ENCODE measurements around the gene HDAC4. TPM values are rescaled to one million over a fixed set of nuclear protein-coding genes. Genes with fewer than 3 reads are reported as not detected.

The HDAC4 gene
- total and polyA plus RNA-seq, 9 of the 15 experiments (the other 6 are each of a cell fraction or from before 2014, with no cell fraction given): 0.11 to 20.2 (median 4.0) TPM

GRCh38 chr2:239289545-239289944, 111.3 kb downstream of the HDAC4 start:
- ATAC-seq (no peak), FAIRE-seq (no peak), DNase-seq (ENCODE audit: extremely low read depth in 1 of 4, low spot score in 3 of 4) (no peak)
- peak overlapping the region; percentile 62; the same call in 1 of the 3 replicates for H3K27ac ChIP-seq (ENCODE audit: extremely low read depth, low read depth, low read length)
- no peaks in the 10 kb centered on the region for H3K9me3 ChIP-seq (replicated peaks; ENCODE audit: control insufficient read depth, insufficient read depth, low read depth, low read length)
- no peak overlapping the region for H2AFZ ChIP-seq (ENCODE audit: low read depth, low read length)
- H3K27me3 ChIP-seq (ENCODE audit: control insufficient read depth in 2 of 2, insufficient read depth in 2 of 2, low read length in 2 of 2): no peaks in the 10 kb centered on the region
- H3K4me1 ChIP-seq (replicated peaks in 1 of 2; ENCODE audit: control insufficient read depth in 2 of 2, insufficient read depth in 2 of 2, low read length in 2 of 2): peaks cover 58 to 59% of the 10 kb centered on the region in 2 experiments
- no peaks in the 10 kb centered on the region for H3K36me3 ChIP-seq (ENCODE audit: control insufficient read depth, insufficient read depth, low read length)
- peaks cover 76% of the 10 kb centered on the region for H3K79me2 ChIP-seq (ENCODE audit: control insufficient read depth, insufficient read depth, low read length)
- ChIA-PET POLR2A (interaction anchor here (0.7 to 0.8 kb wide), 2 partner anchors 9 to 15 kb away, joined by 3 read pairs; no protein-coding TSS in a partner anchor), CTCF (ENCODE audit: low intra/inter-chr PET ratio) (no interaction called here)
- intact Hi-C loops (cut with micrococcal nuclease): no loop called here
- H3K4me3 ChIP-seq: no peak overlapping the region
- TF ChIP-seq SIX5 (IDR thresholded peaks at IDR 0.05; ENCODE audit: borderline replicate concordance in 1 of 2, insufficient read depth in 1 of 2, low read depth in 1 of 2, low read length in 2 of 2) (no peak), NR4A1 (CRISPR knock-in tag; IDR thresholded peaks at IDR 0.05) (no peak), NR4A1 (tag; IDR thresholded peaks at IDR 0.05) (no peak), POU5F1 (IDR thresholded peaks at IDR 0.05; ENCODE audit: borderline replicate concordance, low read depth, low read length, partially characterized antibody) (no peak), ERF (CRISPR knock-in tag; IDR thresholded peaks at IDR 0.05) (no peak), SRSF1 (IDR thresholded peaks at IDR 0.05; ENCODE audit: low read depth, low read length) (no peak)
- TF ChIP-seq, protein P1, sequence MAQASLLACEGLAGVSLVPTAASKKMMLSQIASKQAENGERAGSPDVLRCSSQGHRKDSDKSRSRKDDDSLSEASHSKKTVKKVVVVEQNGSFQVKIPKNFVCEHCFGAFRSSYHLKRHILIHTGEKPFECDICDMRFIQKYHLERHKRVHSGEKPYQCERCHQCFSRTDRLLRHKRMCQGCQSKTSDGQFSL (CRISPR knock-in tag; IDR thresholded peaks at IDR 0.05): no peak
- TF ChIP-seq, protein P1 (tag; IDR thresholded peaks at IDR 0.05): no peak
- H4K20me1 ChIP-seq (replicated peaks; ENCODE audit: control insufficient read depth, insufficient read depth, low read length): no peaks in the 10 kb centered on the region
- in situ Hi-C loops (cut with MboI): no loop called here
- no peaks in the 10 kb centered on the region for H3K9me1 ChIP-seq (ENCODE audit: control insufficient read depth, insufficient read depth, low read length)
- H3K9ac ChIP-seq (ENCODE audit: insufficient read depth in 1 of 2, low read depth in 2 of 2, low read length in 2 of 2): peak overlapping the region; percentile 36 to 76; a peak in 3 of 4 replicates
- WGBS (ENCODE audit: insufficient coverage, low coverage, missing lambda C conversion rate): 52% methylated on average over 6 of the region's 6 CpGs
- no TSS peak for BruUV-seq (replicated peaks)
- H3K4me2 ChIP-seq (ENCODE audit: insufficient read depth, low read length): no peak overlapping the region
